ENCODE data around the gene BGN.

The BGN gene

DNA sequence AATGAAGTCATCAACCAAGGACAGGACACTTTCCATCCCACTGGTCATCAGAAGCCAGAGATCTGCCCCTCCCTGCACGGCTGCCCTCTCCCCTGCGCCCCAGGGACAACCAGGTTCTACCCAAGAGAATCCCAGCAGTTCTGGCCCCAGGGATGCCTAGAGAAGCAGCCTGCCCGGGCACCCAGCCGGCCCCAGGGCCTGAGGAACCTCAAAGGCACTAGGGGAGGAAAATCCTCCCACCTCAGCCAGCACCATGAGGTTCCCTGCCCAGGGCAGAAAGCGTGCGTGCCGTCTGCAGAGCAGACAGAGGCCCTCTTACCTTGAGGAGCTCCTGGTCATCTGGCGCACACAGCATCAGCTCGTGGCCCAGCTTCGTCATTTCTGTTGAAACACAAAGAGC lies 32.5 kb upstream of the BGN start:
- no peak for DNase-seq

DNA sequence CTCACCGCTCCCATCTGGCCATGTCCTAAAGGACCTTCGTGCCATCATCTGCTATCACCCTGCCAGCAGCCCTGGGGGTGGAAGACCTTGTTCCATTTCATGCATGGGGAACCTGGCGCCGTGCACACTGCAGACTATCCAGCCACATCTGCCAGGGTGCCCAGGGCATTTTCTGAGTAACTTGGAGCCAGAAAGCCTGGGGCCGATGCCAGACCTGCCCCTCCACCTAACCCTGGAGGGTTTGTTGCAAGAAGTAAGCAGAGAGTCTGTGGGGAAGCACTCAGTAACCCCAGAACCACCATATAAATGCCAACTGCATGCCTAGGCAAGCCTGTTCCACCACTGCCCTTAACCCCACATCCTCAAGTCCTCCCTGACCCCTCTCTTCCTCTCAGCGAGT lies 31.7 kb upstream of the BGN start:
- DNase-seq, result no peak

DNA sequence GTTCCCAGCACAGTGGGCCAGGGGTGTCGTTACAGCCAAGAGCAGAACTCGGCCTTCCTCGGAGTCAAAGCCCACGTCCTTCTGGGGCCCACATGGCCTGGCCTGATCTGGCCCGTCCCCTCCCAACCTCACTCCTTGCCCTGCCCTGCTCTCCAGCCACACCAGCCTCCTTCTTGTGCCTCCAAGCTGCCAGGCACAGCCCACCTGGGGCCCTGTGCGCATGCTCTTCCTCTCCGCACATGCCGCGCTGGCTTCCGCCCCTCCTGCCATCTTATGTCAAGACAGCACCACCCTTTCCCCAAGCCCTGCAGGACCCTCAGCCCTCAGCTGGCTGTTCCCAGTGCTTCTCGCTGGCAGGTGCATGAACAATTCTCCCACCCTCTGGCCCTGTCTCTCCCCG lies 31.2 kb upstream of the BGN start:
- DNase-seq, result no peak

DNA sequence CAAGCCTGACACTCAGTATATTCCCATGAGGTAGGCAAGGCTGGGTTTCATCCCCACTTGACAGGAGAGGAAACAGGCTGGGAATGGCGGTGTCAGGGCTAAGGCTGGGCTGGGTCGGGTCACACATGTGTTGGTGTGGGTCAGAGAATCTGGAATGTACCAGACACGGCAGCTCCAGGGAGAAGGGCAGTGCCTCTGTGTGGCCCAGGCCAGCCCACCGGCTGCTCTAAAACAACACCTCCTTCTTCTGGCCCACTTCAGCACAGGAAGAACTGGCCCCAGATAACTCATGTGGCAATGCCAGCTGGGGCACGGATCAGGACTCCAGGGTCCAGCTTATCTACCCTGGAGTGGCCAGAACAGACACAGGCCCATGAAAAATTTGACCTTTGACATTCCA lies 30.7 kb upstream of the BGN start:
- DNase-seq, result no peak

DNA sequence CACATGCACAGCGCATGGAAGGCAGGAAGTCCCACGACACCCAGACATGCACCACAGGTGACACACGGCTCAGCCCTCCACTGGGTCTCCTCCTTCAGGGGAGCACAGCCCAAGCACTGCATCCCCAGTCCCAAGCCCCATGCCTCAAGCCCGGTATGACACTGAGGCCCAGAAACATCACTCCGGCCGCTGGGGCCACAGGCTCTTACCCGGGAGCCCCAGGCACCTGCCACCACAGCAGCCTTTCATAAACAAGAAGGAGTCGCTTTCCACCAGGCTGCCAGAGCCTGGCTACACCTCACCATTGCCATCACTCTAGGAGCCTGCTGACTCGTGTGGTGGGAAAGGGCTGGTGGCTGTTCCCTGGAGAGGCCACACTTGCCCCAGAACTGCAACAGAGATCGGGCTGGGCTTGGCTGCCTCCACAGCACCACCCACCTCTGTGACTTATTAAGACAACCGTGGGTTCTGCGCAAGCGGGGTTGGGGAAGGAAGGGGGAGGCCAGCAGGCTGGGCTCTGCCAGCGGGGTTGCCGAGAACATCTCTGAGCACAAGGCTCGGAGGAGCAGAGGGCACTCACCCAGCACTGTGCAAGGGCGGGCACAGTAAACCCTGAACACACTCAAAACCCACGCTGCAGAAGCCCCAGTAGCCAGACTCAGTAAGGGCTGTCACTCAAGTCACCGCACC lies 28.9 kb upstream of the BGN start:
- DNase-seq, result no peak

DNA sequence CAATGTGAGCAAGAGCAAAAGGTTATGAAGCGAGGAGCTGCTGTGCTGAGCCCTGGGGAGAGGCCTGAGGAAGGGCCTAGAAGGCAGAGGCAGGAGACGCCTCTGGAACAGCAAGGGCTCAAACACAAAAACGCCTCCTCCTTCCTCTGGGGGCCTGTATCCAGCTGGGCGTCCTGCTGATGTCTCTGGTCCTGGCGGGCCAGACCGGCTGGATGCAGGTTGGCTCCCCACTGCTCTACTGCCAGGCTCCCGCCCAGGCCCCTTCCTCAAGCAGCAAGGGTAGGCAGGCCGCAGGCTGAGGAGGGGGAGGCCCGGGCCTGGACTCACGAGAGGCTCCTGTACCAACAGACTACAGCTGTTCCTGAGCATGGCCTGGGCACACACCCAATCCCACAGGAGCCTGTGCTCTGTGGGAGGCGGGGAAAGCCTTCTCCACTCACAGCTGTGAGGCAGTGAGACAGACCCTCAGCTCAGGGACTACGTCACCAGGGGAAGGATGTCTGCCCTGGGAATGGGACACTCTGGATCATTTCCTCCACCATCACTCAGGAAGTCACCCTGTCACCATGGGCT lies 26.7 kb upstream of the BGN start:
- no peak for DNase-seq

DNA sequence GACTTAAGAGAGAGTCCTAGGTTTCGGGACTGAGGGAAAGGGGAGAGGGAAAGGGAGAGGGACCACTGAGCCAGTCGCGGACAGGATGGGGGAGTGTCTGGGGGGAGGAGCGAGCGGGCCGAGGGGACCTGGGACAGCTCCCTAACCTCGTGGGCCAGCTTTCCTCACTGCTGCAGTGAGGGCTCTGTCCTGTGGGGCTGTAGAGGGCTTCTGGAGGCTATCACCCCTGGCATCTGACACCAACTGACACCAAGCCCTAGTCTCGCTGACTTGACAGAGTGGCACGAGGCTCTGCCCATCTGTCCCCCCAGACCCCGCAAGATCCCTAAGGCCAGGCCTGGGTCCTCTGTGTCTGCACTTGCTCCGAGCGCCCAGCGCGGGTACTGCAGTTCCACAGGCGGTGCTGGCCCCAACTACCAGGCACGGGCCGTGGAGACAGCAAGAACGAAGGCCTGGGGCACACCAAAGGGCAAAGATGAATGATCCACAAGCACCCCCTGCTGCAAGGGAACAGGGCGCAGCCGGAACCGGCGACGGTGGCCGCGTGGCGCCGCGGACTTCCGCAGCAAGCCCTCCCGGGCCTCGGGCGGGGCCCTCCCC lies 24.9 kb upstream of the BGN start:
- DNase-seq, result peak in 1 of 2 experiments; percentile 51

DNA sequence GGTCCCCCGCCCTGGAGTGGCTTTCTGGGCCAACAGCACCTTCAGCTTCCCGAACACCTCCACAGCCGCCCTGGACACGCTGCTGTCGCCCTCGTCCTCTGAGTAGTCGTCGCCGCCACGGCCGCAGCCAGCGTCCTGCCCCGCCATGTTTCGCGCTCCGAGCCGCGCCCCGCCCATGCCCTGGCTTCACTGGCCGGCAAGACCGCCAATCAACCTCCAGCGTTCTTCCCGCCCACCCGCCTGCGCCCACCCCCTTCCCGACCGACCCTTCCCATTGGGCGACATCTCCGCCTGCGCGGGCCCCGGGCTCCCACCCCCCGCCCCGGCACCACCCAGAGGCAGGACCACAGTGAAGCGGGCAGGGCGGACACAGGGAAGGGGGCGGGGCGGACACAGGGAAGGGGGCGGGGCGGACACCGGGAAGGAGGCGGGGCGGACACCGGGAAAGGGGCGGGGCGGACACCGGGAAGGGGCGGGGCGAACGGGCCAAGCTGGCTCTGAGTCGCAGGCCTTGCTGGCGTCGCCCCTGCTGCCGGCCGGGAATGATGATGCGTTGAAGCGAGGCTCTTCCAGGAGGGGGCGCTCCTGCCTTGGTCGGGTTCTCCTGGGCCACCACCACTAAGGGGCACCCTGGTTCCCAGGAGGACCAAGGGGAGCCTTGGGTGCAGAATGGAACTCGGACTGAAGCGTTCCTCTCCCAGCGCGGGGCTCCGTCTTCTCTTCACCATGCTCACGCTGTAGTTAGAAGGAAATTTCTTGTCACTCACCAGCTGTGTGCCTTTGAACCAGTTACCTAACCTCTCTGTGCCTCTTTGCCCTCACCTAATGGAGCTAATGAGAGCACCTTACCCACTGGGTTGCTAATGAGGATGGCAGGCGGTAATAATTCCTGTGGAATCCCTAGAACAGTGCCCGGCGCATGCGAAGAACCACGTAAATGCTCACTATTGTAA lies 24.1 kb upstream of the BGN start, which contains the start of gene HAUS7:
TSS of gene HAUS7 (minus strand) at position 166 of the 953 bp plus-strand sequence. CDS start at position 147, 19 bp downstream.
- DNase-seq, result peak; percentile 77 to 93

DNA sequence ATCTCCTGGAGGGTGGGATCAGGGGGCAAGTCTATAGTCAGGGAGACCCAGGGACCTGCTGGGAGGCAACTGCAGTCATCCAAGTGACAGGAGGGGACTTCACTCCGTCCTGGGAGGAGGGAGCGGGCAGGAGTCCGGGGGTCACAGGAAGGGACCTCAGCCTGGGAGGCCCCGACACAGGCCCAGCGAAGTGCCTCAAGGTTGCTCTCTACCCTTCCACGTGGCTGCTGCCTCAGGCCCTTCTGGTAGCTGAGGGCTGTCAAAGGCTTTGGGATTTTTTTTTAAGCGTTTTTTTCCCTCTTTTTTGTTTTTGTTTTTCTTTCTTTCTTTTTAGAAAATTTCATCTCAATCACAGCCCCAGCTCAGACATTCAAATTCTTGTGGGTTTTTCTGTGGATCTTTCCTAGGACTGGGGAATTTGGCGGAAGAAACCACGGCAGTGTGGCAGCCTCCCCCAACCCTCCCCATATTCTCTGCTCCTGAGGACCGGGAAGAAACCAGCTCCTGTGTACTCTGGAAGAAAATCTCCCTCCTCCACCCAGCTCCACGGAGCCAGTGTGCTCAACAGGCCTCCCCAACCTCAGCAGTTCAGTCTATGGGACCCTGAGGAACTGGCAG lies 23.0 kb upstream of the BGN start:
- no peak for DNase-seq

DNA sequence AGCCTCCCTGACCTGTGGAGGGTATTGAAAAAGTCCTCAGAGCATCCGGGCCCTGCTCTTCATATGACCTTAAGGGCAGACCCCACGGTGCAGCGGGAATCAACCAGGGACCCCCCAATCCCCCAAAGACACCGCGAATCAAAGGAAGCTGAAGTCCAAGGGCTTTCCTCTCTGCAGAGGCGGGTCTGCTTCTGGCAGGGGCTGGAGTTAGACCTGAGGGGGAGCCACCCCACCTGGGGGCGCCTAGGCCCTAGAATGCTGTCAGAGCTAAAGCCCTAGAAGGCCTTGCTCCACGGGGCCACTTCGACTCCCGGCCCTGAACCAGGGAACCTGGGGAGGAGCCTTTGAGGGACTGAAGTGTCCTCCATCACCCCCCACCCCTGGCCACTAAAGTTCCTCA lies 21.7 kb upstream of the BGN start:
- no peak for DNase-seq

DNA sequence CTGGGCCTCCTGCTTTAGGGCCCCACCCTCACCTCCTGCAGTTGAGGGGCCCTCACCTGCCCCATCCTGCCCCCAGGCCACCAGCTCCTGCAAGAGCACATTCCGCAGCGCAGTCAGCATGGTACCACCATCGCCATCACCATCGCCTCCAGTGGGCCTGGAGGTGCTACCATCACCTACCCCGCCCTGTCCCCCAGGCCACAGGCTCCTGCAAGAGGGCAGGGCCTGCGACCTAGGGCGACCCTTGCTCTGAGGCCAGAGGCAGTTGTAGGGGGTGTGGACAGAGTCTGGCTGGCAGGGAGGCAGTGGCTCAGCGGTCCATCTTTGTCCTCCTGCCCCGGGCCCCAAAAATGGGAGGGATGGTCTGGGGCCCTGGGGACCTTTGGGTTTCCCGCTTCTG lies 20.5 kb upstream of the BGN start:
- DNase-seq, result no peak

DNA sequence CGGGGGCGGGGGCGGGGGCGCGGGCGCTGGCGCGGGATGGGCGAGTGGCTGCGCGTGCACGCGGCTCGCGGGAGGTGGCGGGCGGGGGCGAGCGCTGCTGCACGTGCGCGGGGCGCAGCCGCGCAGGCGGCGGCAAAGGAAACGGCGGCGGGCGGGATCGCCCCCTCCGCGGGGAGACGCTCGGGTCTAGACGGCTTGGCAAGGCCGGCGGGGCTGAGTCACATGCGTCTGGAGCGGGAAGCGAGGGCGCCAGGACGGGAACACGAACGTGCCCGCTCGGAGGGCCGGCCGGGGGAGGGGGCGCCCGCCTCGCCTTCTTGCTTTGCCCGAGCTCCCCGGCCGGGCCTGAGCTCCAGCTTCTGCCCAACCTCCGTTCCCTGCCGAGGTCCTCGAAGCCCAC lies 20.1 kb upstream of the BGN start:
- DNase-seq, result peak in 1 of 2 experiments; percentile 51

DNA sequence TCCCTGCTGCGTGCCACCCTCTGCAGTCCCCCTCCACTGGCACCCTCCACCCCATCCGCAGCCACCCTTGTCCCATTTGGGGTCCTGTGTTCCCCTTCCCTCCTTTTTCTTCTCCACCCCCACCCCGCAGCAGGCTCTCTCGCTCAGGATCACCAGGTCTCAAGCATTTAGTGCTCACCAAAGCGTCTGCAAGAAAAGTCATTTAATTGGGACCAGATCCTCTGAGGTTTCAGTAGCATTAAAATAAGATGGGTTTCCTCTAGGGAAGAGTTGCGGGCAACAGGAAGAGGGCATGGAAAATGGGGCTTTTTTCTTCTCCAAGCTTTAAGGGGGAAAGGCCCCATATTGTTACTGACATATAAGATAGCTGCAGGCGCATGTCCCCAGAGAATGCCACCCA lies 19.5 kb upstream of the BGN start:
- DNase-seq, result no peak

DNA sequence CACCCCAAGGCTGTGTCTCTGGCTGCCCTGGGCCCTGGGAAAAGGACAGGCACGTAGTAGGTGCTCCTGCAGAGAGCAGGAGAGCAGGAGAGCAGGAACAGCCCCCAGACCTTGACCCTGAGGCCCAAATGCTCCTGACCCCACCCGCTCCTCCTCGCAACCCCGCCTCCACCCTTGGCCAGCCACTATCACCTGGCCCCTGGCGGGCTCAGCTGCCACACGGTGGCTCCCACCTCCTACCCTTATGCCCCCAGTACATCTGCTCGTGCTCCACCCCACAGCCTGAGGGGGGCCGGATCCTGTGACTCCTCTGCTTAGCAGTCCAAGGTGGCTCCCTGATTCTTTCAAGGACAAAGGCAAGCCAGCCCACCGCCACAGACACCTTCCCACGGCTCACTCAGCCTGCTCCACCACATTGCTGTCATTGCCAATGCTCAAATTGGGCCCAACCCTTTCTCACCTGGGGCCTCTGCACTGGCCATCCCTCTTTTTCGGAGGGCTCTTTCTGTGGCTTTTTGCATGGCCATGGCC lies 19.0 kb upstream of the BGN start:
- DNase-seq, result no peak

DNA sequence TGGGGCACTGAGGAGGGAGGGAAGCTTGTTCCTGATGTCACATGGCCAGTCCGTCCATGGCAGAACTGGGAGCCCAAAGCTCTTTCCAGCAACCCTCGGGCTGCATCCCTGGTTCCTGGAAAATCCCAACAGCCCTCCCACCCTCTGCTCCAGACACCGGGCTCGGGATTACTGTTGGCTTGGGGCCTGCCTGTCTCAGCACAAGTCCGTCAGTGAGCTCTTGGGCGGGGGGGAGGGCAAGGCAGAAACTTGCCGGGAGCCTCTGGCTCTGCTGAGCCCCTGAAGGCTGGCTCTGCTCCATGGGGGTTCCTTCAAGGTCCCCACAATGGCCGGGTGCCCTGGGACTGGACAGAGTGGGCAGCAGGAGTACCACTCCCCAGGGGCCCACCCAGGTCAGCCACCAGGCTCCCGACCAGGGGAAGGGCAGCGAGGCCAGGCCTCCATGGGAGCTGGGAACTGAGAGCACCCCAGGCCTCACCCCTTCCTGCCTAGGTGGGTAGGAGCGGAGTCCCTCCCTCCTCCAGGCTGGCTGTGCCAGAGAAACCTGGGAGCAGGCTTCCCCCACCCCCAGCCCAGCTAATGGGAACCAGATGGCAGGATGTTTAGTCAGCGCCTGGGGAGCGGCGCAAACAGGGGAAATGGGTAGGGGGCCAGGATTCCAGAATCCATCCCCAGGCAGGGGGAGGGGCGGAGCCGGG lies 18.0 kb upstream of the BGN start:
- DNase-seq, result no peak

DNA sequence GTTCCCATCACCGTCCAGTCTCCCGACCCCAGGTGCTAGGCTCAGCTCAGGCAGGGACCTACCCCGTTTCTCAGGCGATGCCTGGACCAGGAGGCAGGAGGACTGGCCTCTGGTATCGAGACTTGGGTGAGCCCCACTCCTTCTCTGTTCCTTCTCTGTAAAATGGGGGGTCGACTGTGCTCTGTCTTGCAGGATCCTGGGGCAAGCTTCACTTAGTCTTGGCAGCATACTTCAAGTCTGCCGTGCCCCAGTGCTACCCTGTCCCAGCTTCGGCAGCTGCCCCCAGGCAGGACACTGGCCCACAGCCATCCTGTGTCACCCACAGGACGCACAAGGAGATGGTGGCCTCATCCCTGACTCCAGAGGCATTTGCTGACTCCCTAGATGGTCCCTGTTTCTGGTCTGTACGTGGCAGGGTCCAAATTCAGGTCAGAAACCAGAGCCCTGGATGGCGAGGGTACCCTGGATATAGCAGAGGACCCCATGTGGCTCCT lies 17.4 kb upstream of the BGN start:
- no peak for DNase-seq

DNA sequence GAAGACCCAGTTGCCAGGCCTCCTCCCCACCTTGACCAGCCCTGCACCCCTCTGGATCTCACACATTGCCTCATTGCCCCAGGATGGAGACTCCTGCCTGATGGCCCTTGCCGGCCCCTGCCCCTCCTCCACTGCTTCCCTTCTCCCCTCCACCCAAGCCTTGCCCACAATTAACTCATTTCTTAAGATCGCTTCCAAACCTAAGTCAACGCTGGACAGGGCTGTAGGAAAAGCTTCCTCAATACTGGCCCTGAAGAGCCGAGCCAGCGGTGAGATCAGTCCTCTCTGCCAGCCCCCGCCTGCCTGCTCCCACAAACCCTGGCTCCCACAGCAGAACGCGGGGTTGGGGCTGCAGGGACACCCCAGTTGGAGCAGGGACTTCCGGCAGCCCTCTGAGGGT lies 16.9 kb upstream of the BGN start:
- no peak for DNase-seq

DNA sequence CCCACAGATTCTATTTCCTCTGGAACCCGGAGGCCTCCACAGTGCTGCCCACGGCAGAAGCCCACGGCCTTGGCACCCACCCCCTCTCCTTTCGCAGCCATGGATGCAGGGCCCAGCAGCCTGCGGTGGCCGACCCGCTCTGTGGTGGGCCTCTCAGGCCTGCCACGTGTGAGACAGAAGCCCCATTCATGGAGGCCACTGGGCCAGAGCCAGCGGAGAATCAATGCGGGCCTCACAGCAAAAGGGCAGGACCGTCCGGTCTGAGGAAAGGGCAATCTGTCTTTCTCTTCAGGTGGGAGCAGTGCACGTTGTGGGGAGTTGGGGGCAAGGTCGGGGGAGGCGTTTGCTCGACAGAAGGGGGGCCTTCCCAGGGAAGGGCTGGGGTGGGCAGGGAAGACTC lies 16.0 kb upstream of the BGN start:
- DNase-seq, result no peak

DNA sequence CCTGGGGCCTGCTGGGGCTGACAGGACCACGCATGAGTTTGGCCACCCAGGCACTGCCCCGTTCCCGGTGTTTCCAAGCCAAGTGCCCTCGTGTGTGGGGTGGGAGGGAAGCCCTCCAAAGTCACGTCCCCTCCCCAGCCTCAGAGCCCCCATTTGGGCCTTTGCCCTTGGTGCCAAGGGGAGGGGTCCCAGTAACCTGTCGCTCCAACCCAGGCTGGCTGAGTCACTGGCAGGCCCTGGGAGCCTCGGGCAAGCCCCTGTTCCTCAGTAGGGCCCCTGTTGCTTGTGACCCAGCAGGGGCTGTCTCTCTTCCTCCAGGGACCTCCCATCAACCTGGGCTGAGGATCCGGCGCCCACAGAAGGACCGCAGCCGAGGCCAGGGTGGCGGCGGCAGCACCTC lies 13.7 kb upstream of the BGN start:
- DNase-seq, result no peak

DNA sequence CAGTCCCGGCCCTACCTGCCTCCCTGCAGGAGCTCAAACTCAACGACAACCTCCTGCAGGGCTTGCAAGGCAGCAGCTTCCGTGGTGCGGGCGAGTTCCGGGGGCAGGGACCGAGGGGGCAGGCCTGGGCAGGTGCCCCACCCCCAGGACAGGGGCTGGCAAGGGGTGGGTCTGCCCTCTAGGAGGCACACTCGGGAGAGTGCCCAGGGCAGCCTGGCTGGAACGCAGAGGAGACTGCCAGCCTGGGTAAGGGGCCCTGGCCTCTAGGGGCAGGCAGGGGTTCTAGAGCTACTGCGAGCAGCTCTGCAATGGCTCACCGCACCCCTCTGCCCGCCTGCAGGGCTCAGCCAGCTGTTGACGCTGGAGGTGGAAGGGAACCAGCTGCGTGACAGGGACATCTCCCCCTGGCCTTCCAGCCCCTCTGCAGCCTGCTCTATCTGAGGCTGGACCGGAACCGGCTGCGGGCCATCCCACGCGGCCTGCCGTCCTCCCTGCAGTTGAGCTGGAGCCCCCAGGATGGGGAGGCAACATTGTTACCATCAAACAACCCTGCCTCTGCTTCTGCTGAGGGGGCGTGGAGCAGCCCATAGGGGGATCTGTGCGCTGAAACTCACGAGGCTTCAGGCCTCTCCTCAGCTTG lies 12.3 kb upstream of the BGN start:
- no peak for DNase-seq

DNA sequence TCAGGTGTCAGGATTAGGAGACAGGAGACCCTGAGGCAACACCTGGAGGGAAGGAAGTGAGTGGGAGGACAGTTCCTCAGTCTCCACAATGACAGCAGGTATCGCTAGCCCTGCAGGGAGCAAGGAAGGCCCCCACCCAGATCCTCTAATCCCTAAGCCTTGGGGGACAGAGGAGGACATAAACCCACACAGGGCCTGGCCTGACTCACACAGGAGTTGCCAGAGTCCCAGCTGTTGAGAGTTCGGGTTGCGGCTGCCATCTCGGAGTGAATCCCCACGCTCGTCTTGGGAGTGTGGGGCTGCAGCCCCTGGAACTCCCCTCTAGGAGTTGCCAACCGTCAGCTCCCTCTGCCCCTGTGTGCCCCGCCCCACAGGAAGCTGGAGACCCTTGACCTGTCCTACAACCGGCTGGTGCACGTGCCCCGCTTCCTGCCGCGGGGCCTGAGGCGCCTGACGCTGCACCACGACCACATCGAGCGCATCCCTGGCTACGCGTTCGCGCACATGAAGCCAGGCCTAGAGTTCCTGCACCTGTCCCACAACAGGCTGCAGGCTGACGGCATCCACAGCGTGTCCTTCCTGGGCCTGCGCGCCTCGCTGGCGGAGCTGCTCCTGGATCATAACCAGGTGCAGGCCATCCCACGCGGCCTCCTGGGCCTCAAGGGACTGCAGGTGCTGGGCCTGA lies 9.2 kb upstream of the BGN start:
- no peak for DNase-seq
